H9 (cell line): ENCODE results near the gene NHSL1. TPM values are rescaled to one million over a fixed set of nuclear protein-coding genes. Genes with fewer than 3 reads are reported as not detected.

Experiments
- DNase-seq: peaks from one replicate; pipeline ENCODE4 v3.0.0-alpha.2; 2017
- H2AFZ ChIP-seq: one replicate; pipeline ENCODE4 v1.6.1; 2013; ENCODE audit warnings: mild to moderate bottlenecking, low read length, control low read depth, moderate library complexity
- H2AK5ac ChIP-seq: 2 replicates; pipeline ENCODE4 v1.6.1; 2013; ENCODE audit warnings: low read length, control low read depth, mixed read lengths; ENCODE audit not compliant: insufficient read length
- H2BK120ac ChIP-seq: one replicate; pipeline ENCODE4 v1.6.1; 2013; ENCODE audit warnings: low read depth, mild to moderate bottlenecking, low read length, control low read depth, inconsistent platforms; ENCODE audit not compliant: poor library complexity, severe bottlenecking
- H2BK12ac ChIP-seq: 2 replicates; pipeline ENCODE4 v1.6.1; 2013; ENCODE audit warnings: low read length, control low read depth, mixed read lengths, low read depth; ENCODE audit not compliant: insufficient read length
- H2BK15ac ChIP-seq: 2 replicates; pipeline ENCODE4 v1.6.1; 2013; ENCODE audit warnings: low read depth, low read length, control low read depth
- H2BK20ac ChIP-seq: one replicate; pipeline ENCODE4 v1.6.1; 2013; ENCODE audit warnings: low read depth, mild to moderate bottlenecking, low read length, control low read depth, inconsistent platforms; ENCODE audit not compliant: poor library complexity, severe bottlenecking
- H2BK5ac ChIP-seq: 2 replicates; pipeline ENCODE4 v1.6.1; 2013; ENCODE audit warnings: low read length, control low read depth, mixed read lengths; ENCODE audit not compliant: insufficient read length
- H3K14ac ChIP-seq: 2 replicates; pipeline ENCODE4 v1.6.1; 2013; ENCODE audit warnings: low read length, control low read depth; ENCODE audit not compliant: insufficient read depth
- H3K18ac ChIP-seq: 2 replicates; pipeline ENCODE4 v1.6.1; 2013; ENCODE audit warnings: low read depth, mild to moderate bottlenecking, mixed read lengths, low read length, control low read depth; ENCODE audit not compliant: insufficient read length
- H3K23ac ChIP-seq: 2 replicates; pipeline ENCODE4 v1.6.1; 2013; ENCODE audit warnings: low read length, control low read depth, mixed read lengths, low read depth; ENCODE audit not compliant: insufficient read length
- H3K23me2 ChIP-seq: 2 replicates; pipeline ENCODE4 v1.6.1; 2013; ENCODE audit warnings: low read depth, mild to moderate bottlenecking, mixed read lengths, low read length, control low read depth; ENCODE audit not compliant: insufficient read length, poor library complexity, severe bottlenecking
- H3K27ac ChIP-seq: 2 replicates; pipeline ENCODE4 v1.5.1; 2013; ENCODE audit warnings: low read length, control low read depth, mixed read lengths, low read depth; ENCODE audit not compliant: insufficient read length
- H3K27me3 ChIP-seq: 2 replicates; pipeline ENCODE4 v1.6.1; 2013; ENCODE audit warnings: low read length, control low read depth, inconsistent platforms; ENCODE audit not compliant: insufficient read depth
- H3K4ac ChIP-seq: 2 replicates; pipeline ENCODE4 v1.6.1; 2013; ENCODE audit warnings: low read depth, mild to moderate bottlenecking, control low read depth, inconsistent platforms, low read length, moderate library complexity
- H3K4me1 ChIP-seq: 2 replicates; pipeline ENCODE4 v1.6.1; 2013; ENCODE audit warnings: low read length, control low read depth, inconsistent platforms; ENCODE audit not compliant: insufficient read depth
- H3K4me2 ChIP-seq: 2 replicates; pipeline ENCODE4 v1.6.1; 2013; ENCODE audit warnings: low read length, control low read depth, mixed read lengths; ENCODE audit not compliant: insufficient read length, insufficient read depth
- H3K56ac ChIP-seq: 2 replicates; pipeline ENCODE4 v1.6.1; 2013; ENCODE audit warnings: low read depth, mild to moderate bottlenecking, mixed read lengths, low read length, control low read depth; ENCODE audit not compliant: insufficient read length
- H3K79me1 ChIP-seq: 2 replicates; pipeline ENCODE4 v1.6.1; 2013; ENCODE audit warnings: low read depth, mild to moderate bottlenecking, moderate library complexity, low read length, control low read depth, inconsistent platforms; ENCODE audit not compliant: insufficient read depth, poor library complexity, severe bottlenecking
- H3K79me2 ChIP-seq: 2 replicates; pipeline ENCODE4 v1.6.1; 2013; ENCODE audit warnings: low read length, control low read depth, inconsistent platforms; ENCODE audit not compliant: insufficient read depth
- H3K9ac ChIP-seq: 2 replicates; pipeline ENCODE4 v1.6.1; 2013; ENCODE audit warnings: low read length, control low read depth, mixed read lengths; ENCODE audit not compliant: insufficient read length; ENCODE audit errors: extremely low read depth
- H3K9me3 ChIP-seq: one replicate; pipeline ENCODE4 v1.6.1; 2013; ENCODE audit warnings: low read depth, low read length, inconsistent platforms; ENCODE audit not compliant: control insufficient read depth
- H3T11ph ChIP-seq: one replicate; pipeline ENCODE4 v1.6.1; 2013; ENCODE audit warnings: mild to moderate bottlenecking, low read length, control low read depth, inconsistent platforms
- H4K20me1 ChIP-seq: one replicate; pipeline ENCODE4 v1.6.1; 2013; ENCODE audit not compliant: control insufficient read depth, insufficient read length, insufficient read depth
- H4K5ac ChIP-seq: 2 replicates; pipeline ENCODE4 v1.6.1; 2013; ENCODE audit warnings: low read depth, mild to moderate bottlenecking, mixed read lengths, low read length, control low read depth; ENCODE audit not compliant: insufficient read length
- H4K8ac ChIP-seq: replicated peaks from 2 replicates; pipeline ENCODE4 v1.6.1; 2013; ENCODE audit warnings: low read length, control low read depth, mixed read lengths, low read depth; ENCODE audit not compliant: insufficient read length
- H4K91ac ChIP-seq: 2 replicates; pipeline ENCODE4 v1.6.1; 2013; ENCODE audit warnings: low read depth, mild to moderate bottlenecking, moderate library complexity, mixed read lengths, low read length, control low read depth; ENCODE audit not compliant: insufficient read length
- H3K27ac Mint-ChIP-seq, 3 experiments: 2 replicates in 2 of 3; 3 replicates in 1 of 3; pipeline ENCODE4 v1.8.0; 2020 to 2021; ENCODE audit warnings: mixed read lengths in 3 of 3, mild to moderate bottlenecking in 1 of 3, moderate library complexity in 1 of 3
- H3K27me3 Mint-ChIP-seq: 2 replicates; pipeline ENCODE4 v1.8.0; 2021; ENCODE audit warnings: low read depth, mild to moderate bottlenecking, moderate library complexity, mixed read lengths
- H3K36me3 Mint-ChIP-seq, 3 experiments: 2 replicates in 2 of 3; 3 replicates in 1 of 3; pipeline ENCODE4 v1.8.0; 2020 to 2021; ENCODE audit warnings: low read depth in 3 of 3, mixed read lengths in 3 of 3; ENCODE audit not compliant: insufficient read depth in 1 of 3
- H3K4me1 Mint-ChIP-seq, 2 experiments: 2 replicates each; pipeline ENCODE4 v1.8.0; 2020; ENCODE audit warnings: mixed read lengths in 2 of 2
- H3K4me3 Mint-ChIP-seq, 2 experiments: 2 replicates in 1 of 2; 3 replicates in 1 of 2; pipeline ENCODE4 v1.8.0; 2020 to 2021; ENCODE audit warnings: mild to moderate bottlenecking in 2 of 2, mixed read lengths in 2 of 2, moderate library complexity in 1 of 2
- H3K9me3 Mint-ChIP-seq, 2 experiments: 2 replicates in 1 of 2; 3 replicates in 1 of 2; pipeline ENCODE4 v1.8.0; 2020; ENCODE audit warnings: mild to moderate bottlenecking in 2 of 2, mixed read lengths in 2 of 2, moderate library complexity in 1 of 2
- WGBS: extraction: QIAGEN DNeasy Blood & Tissue Kit; methylation state at CpG from one replicate; pipeline ENCODE4 v1.1.7; 2013; ENCODE audit warnings: missing lambda C conversion rate, low lambda C conversion rate, mixed read lengths; ENCODE audit not compliant: insufficient read length; ENCODE audit errors: extremely low coverage; 5-methylcytosine and 5-hydroxymethylcytosine counted together
- total RNA-seq: library from RNA; stranded (reverse); gene quantifications from 2 replicates; pipeline ENCODE4 v1.2.1, GENCODE V29; 2021
- TF ChIP-seq, protein P1 (sequence below): fragments of 200-600 bp; sonication (generic); conservative IDR thresholded peaks from 3 replicates; pipeline ENCODE4 v1.8.0; 2021; ENCODE audit warnings: antibody characterized with exemption, mild to moderate bottlenecking

The NHSL1 gene
- total RNA-seq, 1 experiment from 2014 or later: 28.7 TPM

DNA sequence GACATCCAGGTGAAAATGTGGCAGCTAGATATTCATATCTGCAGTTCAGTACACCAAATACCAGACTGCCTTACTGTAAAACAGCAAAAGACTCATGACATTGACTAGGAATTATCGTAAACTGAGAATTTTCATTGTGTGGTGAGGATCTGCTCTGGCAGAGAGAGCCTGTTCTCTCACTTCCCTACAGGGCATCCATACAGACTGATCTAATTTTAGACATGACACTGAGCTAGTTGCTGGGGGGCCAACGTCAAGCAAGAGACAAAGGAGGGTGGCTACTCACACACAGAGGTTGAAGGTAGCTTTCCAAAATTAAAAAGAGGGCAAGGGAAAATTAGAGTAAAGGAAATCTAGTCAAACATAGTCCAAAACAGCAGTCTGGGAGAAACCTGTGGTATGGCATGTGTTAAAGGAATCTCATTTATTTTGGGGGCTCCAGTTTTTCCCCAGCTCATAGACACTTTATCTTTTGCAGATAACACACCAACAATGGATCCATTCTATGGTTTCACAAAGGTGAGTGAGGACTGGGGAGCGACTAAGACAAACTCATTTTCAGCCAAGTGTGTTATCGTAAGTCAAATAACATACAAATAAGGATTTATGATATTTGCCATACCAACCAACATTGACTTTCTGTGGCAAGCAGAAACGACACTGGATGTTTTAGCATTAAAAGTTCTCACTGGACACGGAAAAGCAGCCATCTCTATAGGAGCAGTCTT lies 36.6 kb upstream of the NHSL1 start:
- Histone ChIP-seq H3K79me1 (no peaks in the 10 kb centered on the region), H3K56ac (no peak overlapping the region), H2BK5ac (no peak overlapping the region), H3K9me3 (no peaks in the 10 kb centered on the region), H3K27me3 (no peaks in the 10 kb centered on the region), H3T11ph (no peak overlapping the region), H4K20me1 (no peaks in the 10 kb centered on the region), H4K91ac (no peak overlapping the region), H3K9ac (no peak overlapping the region), H2BK15ac (no peak overlapping the region), H3K23me2 (no peaks in the 10 kb centered on the region), H3K23ac (no peak overlapping the region), H3K4me2 (no peak overlapping the region), H4K8ac (no peak overlapping the region), H2BK20ac (no peak overlapping the region), H3K14ac (no peak overlapping the region), H3K79me2 (no peaks in the 10 kb centered on the region), H2AFZ (no peak overlapping the region), H2BK12ac (no peak overlapping the region), H3K4ac (no peak overlapping the region), H4K5ac (no peak overlapping the region), H2AK5ac (no peak overlapping the region), H2BK120ac (no peak overlapping the region), H3K27ac (no peak overlapping the region), H3K4me1 (peaks cover 3% of the 10 kb centered on the region; the same call in 1 of the 2 replicates), H3K18ac (no peak overlapping the region)
- WGBS: no CpG with 5 or more reads among the region's 6 CpGs
- H3K27me3 Mint-ChIP-seq: no peaks in the 10 kb centered on the region
- DNase-seq: no peak
- H3K27ac Mint-ChIP-seq: peak overlapping the region in 2 of 3 experiments; percentile 34 to 56; a peak in 2 of 7 replicates
- TF ChIP-seq, protein P1, sequence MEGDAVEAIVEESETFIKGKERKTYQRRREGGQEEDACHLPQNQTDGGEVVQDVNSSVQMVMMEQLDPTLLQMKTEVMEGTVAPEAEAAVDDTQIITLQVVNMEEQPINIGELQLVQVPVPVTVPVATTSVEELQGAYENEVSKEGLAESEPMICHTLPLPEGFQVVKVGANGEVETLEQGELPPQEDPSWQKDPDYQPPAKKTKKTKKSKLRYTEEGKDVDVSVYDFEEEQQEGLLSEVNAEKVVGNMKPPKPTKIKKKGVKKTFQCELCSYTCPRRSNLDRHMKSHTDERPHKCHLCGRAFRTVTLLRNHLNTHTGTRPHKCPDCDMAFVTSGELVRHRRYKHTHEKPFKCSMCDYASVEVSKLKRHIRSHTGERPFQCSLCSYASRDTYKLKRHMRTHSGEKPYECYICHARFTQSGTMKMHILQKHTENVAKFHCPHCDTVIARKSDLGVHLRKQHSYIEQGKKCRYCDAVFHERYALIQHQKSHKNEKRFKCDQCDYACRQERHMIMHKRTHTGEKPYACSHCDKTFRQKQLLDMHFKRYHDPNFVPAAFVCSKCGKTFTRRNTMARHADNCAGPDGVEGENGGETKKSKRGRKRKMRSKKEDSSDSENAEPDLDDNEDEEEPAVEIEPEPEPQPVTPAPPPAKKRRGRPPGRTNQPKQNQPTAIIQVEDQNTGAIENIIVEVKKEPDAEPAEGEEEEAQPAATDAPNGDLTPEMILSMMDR: no peak
- H3K4me1 Mint-ChIP-seq: peaks cover 47 to 50% of the 10 kb centered on the region in 2 experiments
- peaks cover 0 to 4% (median 0%) of the 10 kb centered on the region in 3 experiments; a peak in 1 of 7 replicates for H3K36me3 Mint-ChIP-seq
- H3K4me3 Mint-ChIP-seq: no peak overlapping the region
- H3K9me3 Mint-ChIP-seq: no peaks in the 10 kb centered on the region
